Head of caudate nucleus (tissue), 42 donors: ENCODE results near the gene COL27A1.
A peak's percentile ranks its signal among the peaks of the same experiment; 100 is the strongest.

Experiments
- DNase-seq, 42 donors: peaks; one replicate each; pipeline versions ENCODE4 v3.0.0 to v3.0.0-alpha.2; 2020 to 2021; ENCODE audit warnings: mixed read lengths in 7 of 42
- intact Hi-C: fragments of 100-400 bp; cut with DNase I; formaldehyde crosslinking; loops from one replicate; pipeline ENCODE4 v1.15.0; 2022

Gene COL27A1

GRCh38 chr9:114212826-114213225, 57.5 kb downstream of the COL27A1 start:
- intact Hi-C loops = no loop called here
- DNase-seq = no peak

DNA sequence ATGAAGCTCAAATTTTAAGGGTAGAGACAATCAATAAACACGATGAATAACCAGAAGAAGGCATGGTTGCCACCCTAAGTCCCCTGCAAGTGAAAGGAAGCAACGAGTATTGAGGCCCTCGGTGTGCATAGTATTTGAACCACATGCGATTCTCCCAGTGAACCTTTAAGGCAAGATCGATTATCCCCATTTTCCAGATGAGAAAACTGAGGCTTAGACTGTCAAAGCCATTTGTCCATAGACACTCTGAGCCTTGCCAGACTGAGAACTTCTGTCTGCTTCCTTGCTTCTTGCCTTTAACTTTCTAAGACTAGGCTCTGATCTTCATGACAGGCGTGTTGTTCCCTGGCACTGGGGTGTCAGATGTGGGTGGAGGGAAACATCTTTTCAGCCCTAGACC, 58.2 kb downstream of the COL27A1 start:
- no peak for DNase-seq

DNA sequence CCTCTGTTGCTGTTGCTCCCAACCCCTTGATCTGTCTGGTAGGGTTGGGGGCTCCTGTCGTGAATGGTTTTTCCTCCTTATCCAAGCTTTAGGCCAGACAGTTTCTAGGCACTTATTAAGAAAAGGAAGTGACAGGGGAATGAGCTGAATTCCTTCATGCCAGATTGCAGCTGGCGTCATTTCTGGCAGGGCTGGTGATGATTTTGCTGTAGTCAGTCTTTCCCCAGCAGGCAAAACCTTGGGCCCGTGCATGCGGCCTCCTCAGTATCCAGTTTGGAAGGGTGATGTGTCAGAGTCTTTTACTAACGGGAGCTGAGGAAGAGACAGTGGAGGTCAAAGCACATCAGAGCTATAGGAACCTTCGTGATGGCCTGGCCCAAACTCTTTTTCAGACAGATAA, 58.8 kb downstream of the COL27A1 start:
- DNase-seq = no peak
- intact Hi-C loops = no loop called here

More for the DNA sequence above, 58.2 kb downstream of the COL27A1 start:
- intact Hi-C loops = no loop called here

DNA sequence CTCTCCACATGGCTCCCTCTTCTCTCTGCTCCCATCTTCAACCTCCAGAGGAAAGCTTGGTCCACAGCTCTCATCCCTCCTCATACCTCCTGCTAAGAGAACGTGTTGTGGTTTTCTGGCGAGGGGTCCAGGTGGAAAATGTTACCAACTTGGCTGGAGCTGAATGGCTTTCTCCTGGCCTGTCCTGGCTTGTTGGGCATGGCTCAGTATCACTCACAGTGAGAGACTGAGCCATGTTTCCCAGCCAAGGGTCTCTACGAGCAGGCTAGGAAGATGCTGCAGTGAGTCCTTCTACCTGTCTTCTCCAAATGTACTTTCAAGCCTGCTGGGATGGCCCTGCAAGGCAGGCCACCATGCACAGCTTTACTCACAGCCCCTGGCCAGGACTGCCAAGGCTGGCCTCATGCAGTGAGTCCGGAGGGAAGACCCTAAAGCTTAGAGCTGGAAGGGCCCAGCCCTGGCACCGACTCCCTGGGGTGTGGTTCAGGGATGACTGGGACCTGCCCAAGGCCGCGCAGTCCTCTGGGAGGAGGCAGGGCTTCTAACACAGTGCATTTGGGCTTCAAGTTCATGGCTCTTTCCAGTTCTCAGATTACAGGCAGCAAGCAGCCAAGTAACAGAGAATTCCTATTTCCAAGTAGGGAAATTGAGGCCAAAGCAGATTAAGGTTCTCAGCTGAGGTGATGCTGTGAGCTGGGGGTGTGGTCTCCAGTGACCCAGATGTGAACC, 59.5 kb downstream of the COL27A1 start:
- intact Hi-C loops = no loop called here
- no peak for DNase-seq

DNA sequence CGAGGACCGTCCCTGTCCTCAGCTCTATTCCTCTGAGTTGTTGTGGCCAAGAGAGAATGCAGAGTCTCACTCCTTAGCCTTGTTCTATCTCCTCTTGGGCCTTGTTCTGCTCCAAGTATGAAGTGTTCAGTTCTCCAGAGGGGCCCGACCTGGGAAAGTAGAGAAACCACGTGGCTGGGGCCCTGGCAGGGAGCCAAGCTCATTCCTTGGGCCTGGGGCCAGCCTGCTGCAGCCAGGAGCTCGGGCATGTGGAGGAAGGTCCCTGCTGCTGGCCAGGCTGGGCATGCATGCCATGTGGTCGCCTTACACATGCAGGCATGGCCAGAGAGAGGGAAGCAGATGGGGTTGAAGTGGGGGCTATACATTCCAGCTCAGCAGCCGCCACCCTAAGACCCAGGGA, 60.7 kb downstream of the COL27A1 start:
- peak in 32 of 42 donors; percentile 10 to 80 (median 51) for DNase-seq
- intact Hi-C loops = no loop called here

GRCh38 chr9:114216976-114217375, 61.6 kb downstream of the COL27A1 start:
- intact Hi-C loops = no loop called here
- DNase-seq = no peak

- DNase-seq = no peak
Observed at GRCh38 chr9:114218264-114219120, 63.2 kb downstream of the COL27A1 start.

GRCh38 chr9:114220061-114220541, 64.8 kb downstream of the COL27A1 start:
- DNase-seq = no peak

More at GRCh38 chr9:114218264-114219120, 63.2 kb downstream of the COL27A1 start:
- intact Hi-C loops = no loop called here

DNA sequence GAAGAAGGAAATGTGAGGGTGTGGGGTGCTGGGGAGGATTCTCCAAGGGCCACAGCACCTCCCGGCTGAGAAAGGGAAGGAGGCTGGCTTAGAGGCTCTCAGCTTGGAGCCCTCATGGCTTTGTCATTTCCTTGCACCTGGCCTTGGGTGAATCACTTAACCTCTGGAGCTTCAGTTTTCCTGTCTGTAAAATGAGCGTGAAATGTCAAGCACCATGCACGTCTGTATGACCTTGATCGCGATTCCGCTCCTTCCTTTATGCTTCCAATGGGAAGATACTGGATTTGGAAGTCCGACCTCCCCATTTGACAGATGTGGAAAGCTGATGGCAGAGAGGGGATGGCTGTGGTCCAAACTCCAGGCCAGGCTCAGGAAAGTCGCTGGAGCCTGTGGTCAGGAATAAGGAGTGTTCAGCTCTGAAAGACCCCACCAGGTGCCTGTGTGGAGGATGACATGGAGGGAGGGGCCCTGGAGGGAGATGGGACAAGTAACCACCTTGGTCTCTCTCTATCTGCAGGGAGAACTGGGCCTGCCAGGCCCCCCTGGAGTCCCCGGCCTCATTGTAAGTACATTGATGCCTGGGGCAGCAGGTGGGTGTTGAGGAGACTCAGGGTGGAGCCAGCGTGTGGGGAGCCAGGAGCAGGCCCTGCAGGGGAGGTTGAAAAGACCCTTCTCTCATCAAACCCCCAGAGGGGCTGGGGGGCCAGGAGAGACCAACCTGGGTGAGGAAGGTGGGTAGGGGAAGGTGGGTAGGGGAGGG, 66.5 kb downstream of the COL27A1 start:
- intact Hi-C loops = no loop called here
- DNase-seq = no peak

More at GRCh38 chr9:114220061-114220541, 64.8 kb downstream of the COL27A1 start:
- intact Hi-C loops = no loop called here

GRCh38 chr9:114223564-114224246, 68.4 kb downstream of the COL27A1 start:
- intact Hi-C loops = no loop called here

DNA sequence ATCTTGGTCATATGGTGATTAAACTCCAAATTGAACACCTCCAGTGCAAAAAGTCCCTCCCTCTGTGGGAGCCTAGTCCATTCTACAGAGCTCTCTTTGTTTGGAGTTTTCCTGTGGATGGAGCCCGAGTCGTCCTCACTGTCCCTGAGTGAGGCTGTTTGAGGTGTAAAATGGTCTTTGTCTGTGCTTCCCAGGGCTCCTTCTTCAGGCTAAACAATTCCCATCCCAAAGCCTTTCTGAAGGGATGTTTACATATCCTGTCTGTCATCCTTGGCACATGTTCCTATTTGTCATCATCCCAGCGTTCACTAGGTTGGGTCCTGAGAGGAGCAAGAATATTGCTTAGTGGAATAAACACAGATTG, 68.9 kb downstream of the COL27A1 start:
- no peak for DNase-seq
- intact Hi-C loops = no loop called here

More at GRCh38 chr9:114223564-114224246, 68.4 kb downstream of the COL27A1 start:
- DNase-seq = no peak

GRCh38 chr9:114225561-114226212, 70.3 kb downstream of the COL27A1 start:
- peak in 2 of 42 donors; percentile 26 to 42 for DNase-seq
- intact Hi-C loops = no loop called here

- intact Hi-C loops = no loop called here
- DNase-seq = no peak
Observed at GRCh38 chr9:114226246-114227055, 71.1 kb downstream of the COL27A1 start.

- DNase-seq = peak in 2 of 42 donors; percentile 27 to 41
- intact Hi-C loops = no loop called here
Observed at GRCh38 chr9:114227288-114228015, 72.1 kb downstream of the COL27A1 start.

- intact Hi-C loops = no loop called here
- peak in 1 of 42 donors; percentile 9 for DNase-seq
Observed at GRCh38 chr9:114228016-114228808, 72.9 kb downstream of the COL27A1 start.

GRCh38 chr9:114229295-114229694, 74.0 kb downstream of the COL27A1 start:
- intact Hi-C loops = no loop called here
- DNase-seq = peak in 5 of 42 donors; percentile 24 to 39 (median 33)
